H7 (cell line): Measurements from ENCODE around the gene PWWP2B. TPM values are rescaled to one million over a fixed set of nuclear protein-coding genes. Genes with fewer than 3 reads are reported as not detected.

Experiments used
- DNase-seq: peaks from one replicate; pipeline ENCODE4 v3.0.0; 2012
- H3K27me3 ChIP-seq: 2 replicates; pipeline ENCODE4 v1.6.0; 2011; ENCODE audit warnings: mild to moderate bottlenecking, low read length; ENCODE audit not compliant: control insufficient read depth, insufficient read depth
- H3K36me3 ChIP-seq: replicated peaks from 2 replicates; pipeline ENCODE4 v1.5.1; 2011; ENCODE audit warnings: low read length; ENCODE audit not compliant: control insufficient read depth, insufficient read depth
- H3K4me3 ChIP-seq: 2 replicates; pipeline ENCODE4 v1.5.1; 2011; ENCODE audit warnings: low read depth, mild to moderate bottlenecking, control low read depth, low read length, moderate library complexity; ENCODE audit not compliant: insufficient read depth
- total RNA-seq: library from RNA; depleted of rRNA; stranded (reverse); fragments of >200 nt; shearing (Covaris generic); gene quantifications from 2 replicates; pipeline ENCODE4 v1.2.3, GENCODE V29; 2014

Gene PWWP2B
- total RNA-seq, 1 experiment from 2014 or later, result 15.3 TPM

DNA sequence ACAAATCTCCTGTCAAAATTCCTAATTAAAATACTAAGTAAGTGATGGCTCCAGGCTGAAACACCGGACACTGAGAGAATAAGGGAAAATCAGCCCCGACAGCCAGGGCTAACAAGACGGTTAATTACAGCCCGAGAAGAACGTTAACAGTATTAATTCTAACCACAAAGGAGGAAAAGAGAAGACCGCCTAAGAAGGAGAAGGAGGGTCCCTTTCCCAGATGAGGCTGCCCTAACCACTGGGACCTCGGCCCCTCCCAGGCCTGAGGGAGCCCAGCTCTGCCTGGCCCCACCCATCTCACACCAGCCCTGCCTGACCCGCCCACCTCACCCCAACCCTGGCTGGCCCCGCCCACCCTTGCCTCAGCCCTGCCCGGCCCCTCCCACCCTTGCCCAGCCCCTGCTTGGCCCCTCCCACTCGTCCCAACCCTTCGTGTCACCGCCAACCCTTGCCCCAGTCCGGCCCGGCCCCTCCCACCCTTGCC lies 51.3 kb downstream of the PWWP2B start:
- Histone ChIP-seq H3K4me3 (no peak overlapping the region), H3K36me3 (no peaks in the 10 kb centered on the region), H3K27me3 (no peaks in the 10 kb centered on the region)
- DNase-seq, result peak; percentile 98

- H3K36me3 ChIP-seq, result no peaks in the 10 kb centered on the region
- H3K27me3 ChIP-seq, result no peaks in the 10 kb centered on the region
- peak; percentile 85 for DNase-seq
- H3K4me3 ChIP-seq, result no peak overlapping the region
Observed at GRCh38 chr10:132449051-132449810, 52.2 kb downstream of the PWWP2B start.

GRCh38 chr10:132449811-132450181 lies 52.8 kb downstream of the PWWP2B start:
- no peak for DNase-seq
- Histone ChIP-seq H3K36me3 (no peaks in the 10 kb centered on the region), H3K27me3 (no peaks in the 10 kb centered on the region), H3K4me3 (no peak overlapping the region)

DNA sequence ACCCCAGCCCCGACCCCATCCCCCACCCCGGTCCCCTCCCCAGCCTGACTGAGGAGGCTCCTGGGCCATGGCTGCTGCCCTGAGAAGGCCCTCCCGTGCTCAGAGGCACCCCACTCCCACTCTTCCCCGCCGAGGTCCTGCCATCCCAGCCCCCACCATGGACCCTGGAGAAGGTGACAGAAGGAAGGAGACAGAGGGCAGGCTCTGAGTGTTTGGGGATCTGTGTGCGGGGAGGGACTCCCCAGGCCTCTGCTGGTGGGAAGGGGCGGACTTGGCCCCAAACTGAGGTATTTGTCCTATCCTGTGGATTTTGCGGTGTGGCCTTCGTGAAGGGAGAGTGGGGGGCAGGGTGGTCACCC lies 53.4 kb downstream of the PWWP2B start:
- DNase-seq, result peak; percentile 68
- Histone ChIP-seq H3K27me3 (no peaks in the 10 kb centered on the region), H3K4me3 (no peak overlapping the region), H3K36me3 (no peaks in the 10 kb centered on the region)

GRCh38 chr10:132450825-132451505 lies 54.0 kb downstream of the PWWP2B start:
- H3K36me3 ChIP-seq, result no peaks in the 10 kb centered on the region
- no peak overlapping the region for H3K4me3 ChIP-seq
- DNase-seq, result peak; percentile 80
- no peaks in the 10 kb centered on the region for H3K27me3 ChIP-seq

DNA sequence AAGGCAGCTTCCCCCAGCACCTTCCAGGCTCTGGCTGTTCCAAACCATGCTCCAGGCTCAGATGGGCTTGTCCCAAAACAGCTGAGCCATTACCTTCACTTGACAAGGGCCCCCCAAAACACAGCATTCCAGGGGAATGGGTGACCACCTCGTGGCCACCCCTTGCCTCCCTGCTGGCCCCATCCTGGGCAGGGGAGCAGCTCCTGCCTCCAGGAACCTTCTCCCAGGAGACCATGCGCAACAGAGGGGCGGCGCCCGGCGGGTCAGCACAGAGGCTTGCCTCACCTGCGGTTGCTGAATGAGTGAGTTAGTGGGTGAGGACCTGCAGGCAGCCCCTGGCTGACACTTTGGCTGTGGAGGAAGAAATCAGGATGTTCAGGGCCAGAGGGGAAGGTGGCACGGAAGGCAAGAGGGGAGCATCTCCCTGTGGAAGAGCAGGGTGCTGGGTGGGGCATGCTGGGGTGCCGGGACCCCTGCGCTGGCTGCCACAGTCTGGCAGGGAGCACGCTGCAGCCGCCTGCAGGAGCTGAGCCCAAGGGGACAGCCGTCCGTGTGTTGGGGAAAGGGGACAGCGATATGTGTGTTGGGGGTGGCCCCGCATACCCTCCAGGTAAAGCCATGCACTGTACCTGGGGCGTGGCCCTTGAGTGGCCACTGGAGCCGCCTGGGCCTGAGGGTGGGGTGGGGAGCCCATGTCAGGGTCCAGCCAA lies 54.7 kb downstream of the PWWP2B start:
- H3K4me3 ChIP-seq, result no peak overlapping the region
- DNase-seq, result peak; percentile 65
- H3K36me3 ChIP-seq, result no peaks in the 10 kb centered on the region
- H3K27me3 ChIP-seq, result no peaks in the 10 kb centered on the region

- no peaks in the 10 kb centered on the region for H3K27me3 ChIP-seq
- H3K4me3 ChIP-seq, result no peak overlapping the region
- H3K36me3 ChIP-seq, result no peaks in the 10 kb centered on the region
- DNase-seq, result peak; percentile 78
Observed at GRCh38 chr10:132452216-132452650, 55.2 kb downstream of the PWWP2B start.

- Histone ChIP-seq H3K4me3 (0 out of 2 replicates have a peak overlapping the region, but pooled peaks have one; percentile 6), H3K27me3 (no peaks in the 10 kb centered on the region), H3K36me3 (no peaks in the 10 kb centered on the region)
- DNase-seq, result peak; percentile 99
Observed at GRCh38 chr10:132452651-132453469, 55.9 kb downstream of the PWWP2B start.

DNA sequence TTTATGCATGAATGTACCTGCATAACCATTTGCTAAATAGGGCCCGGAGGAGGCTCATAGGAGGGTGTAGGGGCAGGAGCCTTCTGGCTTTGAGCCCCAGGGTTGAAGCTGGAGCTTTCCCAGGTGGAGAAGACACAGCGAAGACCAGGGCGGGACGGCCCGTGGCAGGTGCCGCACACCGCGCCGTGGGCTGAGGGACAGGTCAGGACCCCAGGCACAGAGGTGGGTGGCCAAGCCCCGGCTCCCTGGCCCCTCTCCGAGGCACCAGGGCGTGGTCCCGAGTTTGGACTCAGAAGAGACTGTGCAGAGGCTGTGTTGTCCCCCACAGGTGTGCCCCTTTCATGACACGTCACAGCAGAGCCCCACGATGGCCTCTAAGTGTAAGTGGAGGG lies 56.5 kb downstream of the PWWP2B start:
- Histone ChIP-seq H3K4me3 (no peak overlapping the region), H3K36me3 (no peaks in the 10 kb centered on the region), H3K27me3 (no peaks in the 10 kb centered on the region)
- DNase-seq, result no peak

GRCh38 chr10:132454296-132455198 lies 57.5 kb downstream of the PWWP2B start:
- no peaks in the 10 kb centered on the region for H3K27me3 ChIP-seq
- no peak for DNase-seq
- no peaks in the 10 kb centered on the region for H3K36me3 ChIP-seq
- H3K4me3 ChIP-seq, result no peak overlapping the region

GRCh38 chr10:132455441-132455971 lies 58.5 kb downstream of the PWWP2B start:
- no peak overlapping the region for H3K4me3 ChIP-seq
- no peaks in the 10 kb centered on the region for H3K36me3 ChIP-seq
- H3K27me3 ChIP-seq, result no peaks in the 10 kb centered on the region
- no peak for DNase-seq

GRCh38 chr10:132455986-132456847 lies 59.2 kb downstream of the PWWP2B start:
- no peak overlapping the region for H3K4me3 ChIP-seq
- DNase-seq, result peak; percentile 42
- H3K27me3 ChIP-seq, result no peaks in the 10 kb centered on the region
- H3K36me3 ChIP-seq, result no peaks in the 10 kb centered on the region
